Esophagus squamous epithelium (tissue), 4 donors: ENCODE data around the gene PPFIA2.

Source experiments
- POLR2A ChIP-seq, 4 donors: fragments of 450-650 bp; IDR thresholded peaks; one replicate each; pipeline ENCODE4 v1.6.1; 2017; ENCODE audit warnings: antibody characterized with exemption in 4 of 4, mild to moderate bottlenecking in 4 of 4, moderate library complexity in 3 of 4
- TF ChIP-seq, protein P1 (sequence below), 6 experiments: fragments of 450-650 bp in 4 of 6; fragments of 200-600 bp in 2 of 6; sonication (generic) in 2 of 6; IDR thresholded peaks; one replicate each; pipeline ENCODE4 v1.5.1; 2016 to 2019; ENCODE audit warnings: antibody characterized with exemption in 6 of 6, mild to moderate bottlenecking in 4 of 6, moderate library complexity in 4 of 6

GRCh38 chr12:81633127-81633526, 126.0 kb downstream of the PPFIA2 start:
- TF ChIP-seq, protein P1, sequence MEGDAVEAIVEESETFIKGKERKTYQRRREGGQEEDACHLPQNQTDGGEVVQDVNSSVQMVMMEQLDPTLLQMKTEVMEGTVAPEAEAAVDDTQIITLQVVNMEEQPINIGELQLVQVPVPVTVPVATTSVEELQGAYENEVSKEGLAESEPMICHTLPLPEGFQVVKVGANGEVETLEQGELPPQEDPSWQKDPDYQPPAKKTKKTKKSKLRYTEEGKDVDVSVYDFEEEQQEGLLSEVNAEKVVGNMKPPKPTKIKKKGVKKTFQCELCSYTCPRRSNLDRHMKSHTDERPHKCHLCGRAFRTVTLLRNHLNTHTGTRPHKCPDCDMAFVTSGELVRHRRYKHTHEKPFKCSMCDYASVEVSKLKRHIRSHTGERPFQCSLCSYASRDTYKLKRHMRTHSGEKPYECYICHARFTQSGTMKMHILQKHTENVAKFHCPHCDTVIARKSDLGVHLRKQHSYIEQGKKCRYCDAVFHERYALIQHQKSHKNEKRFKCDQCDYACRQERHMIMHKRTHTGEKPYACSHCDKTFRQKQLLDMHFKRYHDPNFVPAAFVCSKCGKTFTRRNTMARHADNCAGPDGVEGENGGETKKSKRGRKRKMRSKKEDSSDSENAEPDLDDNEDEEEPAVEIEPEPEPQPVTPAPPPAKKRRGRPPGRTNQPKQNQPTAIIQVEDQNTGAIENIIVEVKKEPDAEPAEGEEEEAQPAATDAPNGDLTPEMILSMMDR (IDR thresholded peaks at IDR 0.05), result no peak
- no peak for TF ChIP-seq POLR2A (IDR thresholded peaks at IDR 0.05)
